GM18502 (cell line): ENCODE measurements around the gene PRTG.
A peak's percentile ranks its signal among the peaks of the same experiment; 100 is the strongest.
"Not testable (repeated sequence)": the region's sequence is repeated elsewhere in the genome, so short reads cannot be mapped to it uniquely, and the experiment has no call there.

Experiments used
- ATAC-seq: cut with Tn5 transposase; IDR thresholded peaks from one replicate; pipeline ENCODE4 v1.9.1; 2021; ENCODE audit warnings: mild to moderate bottlenecking; ENCODE audit not compliant: unreplicated experiment, poor library complexity

PRTG gene

GRCh38 chr15:55742927-55743728 is at the start of gene PRTG:
TSS of gene PRTG (minus strand) at chr15:55743152. CDS start at chr15:55742931, 221 bp downstream.
- no peak for ATAC-seq

GRCh38 chr15:55791551-55792400 is 48.8 kb upstream of the PRTG start:
- ATAC-seq = no peak

GRCh38 chr15:55789066-55789660 is 46.2 kb upstream of the PRTG start:
- no peak for ATAC-seq

- no peak for ATAC-seq
Measured at GRCh38 chr15:55786341-55786740, 43.4 kb upstream of the PRTG start.

- not testable (repeated sequence) for ATAC-seq
Measured at GRCh38 chr15:55785593-55785992, 42.6 kb upstream of the PRTG start.

- no peak for ATAC-seq
Measured at GRCh38 chr15:55784286-55784685, 41.3 kb upstream of the PRTG start.

- ATAC-seq = no peak
Measured at GRCh38 chr15:55782901-55783300, 39.9 kb upstream of the PRTG start.

GRCh38 chr15:55780292-55780691 is 37.3 kb upstream of the PRTG start:
- no peak for ATAC-seq

GRCh38 chr15:55778932-55779331 is 36.0 kb upstream of the PRTG start:
- ATAC-seq = no peak

GRCh38 chr15:55775316-55775715 is 32.4 kb upstream of the PRTG start:
- no peak for ATAC-seq

GRCh38 chr15:55774113-55774970 is 31.4 kb upstream of the PRTG start:
- peak; percentile 68 for ATAC-seq

GRCh38 chr15:55770806-55771205 is 27.9 kb upstream of the PRTG start:
- no peak for ATAC-seq

GRCh38 chr15:55770261-55770660 is 27.3 kb upstream of the PRTG start:
- no peak for ATAC-seq

GRCh38 chr15:55768670-55769185 is 25.8 kb upstream of the PRTG start:
- no peak for ATAC-seq

GRCh38 chr15:55766676-55767075 is 23.7 kb upstream of the PRTG start:
- no peak for ATAC-seq

- no peak for ATAC-seq
Measured at GRCh38 chr15:55764398-55764797, 21.4 kb upstream of the PRTG start.

- ATAC-seq = no peak
Measured at GRCh38 chr15:55758580-55758986, 15.6 kb upstream of the PRTG start.

GRCh38 chr15:55753433-55753832 is 10.5 kb upstream of the PRTG start:
- not testable (repeated sequence) for ATAC-seq

- ATAC-seq = no peak
Measured at GRCh38 chr15:55750706-55751105, 7.8 kb upstream of the PRTG start.
